HG03097 (cell line): ENCODE measurements around the gene SPATA1.

Experiments
- ATAC-seq: cut with Tn5 transposase; IDR thresholded peaks from one replicate; pipeline ENCODE4 v1.9.1; 2021; ENCODE audit not compliant: unreplicated experiment, low FRiP score

The SPATA1 gene, protein sequence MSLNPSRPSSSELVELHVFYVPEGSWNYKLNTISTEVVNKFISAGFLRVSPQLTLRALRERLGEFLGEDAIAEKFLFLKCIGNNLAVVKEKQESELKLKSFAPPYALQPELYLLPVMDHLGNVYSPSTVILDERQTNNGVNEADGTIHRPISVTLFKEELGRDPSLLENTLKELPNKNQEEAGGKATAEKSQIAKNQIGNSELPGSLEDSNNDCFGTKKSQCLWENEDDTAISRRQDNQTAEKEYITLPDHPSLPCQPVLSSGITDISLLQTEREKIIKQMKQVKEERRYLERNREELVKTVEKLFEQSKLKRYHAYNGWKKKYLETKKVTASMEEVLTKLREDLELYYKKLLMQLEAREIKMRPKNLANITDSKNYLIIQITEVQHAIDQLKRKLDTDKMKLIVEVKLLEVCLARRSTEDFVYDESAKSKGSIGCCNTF

DNA sequence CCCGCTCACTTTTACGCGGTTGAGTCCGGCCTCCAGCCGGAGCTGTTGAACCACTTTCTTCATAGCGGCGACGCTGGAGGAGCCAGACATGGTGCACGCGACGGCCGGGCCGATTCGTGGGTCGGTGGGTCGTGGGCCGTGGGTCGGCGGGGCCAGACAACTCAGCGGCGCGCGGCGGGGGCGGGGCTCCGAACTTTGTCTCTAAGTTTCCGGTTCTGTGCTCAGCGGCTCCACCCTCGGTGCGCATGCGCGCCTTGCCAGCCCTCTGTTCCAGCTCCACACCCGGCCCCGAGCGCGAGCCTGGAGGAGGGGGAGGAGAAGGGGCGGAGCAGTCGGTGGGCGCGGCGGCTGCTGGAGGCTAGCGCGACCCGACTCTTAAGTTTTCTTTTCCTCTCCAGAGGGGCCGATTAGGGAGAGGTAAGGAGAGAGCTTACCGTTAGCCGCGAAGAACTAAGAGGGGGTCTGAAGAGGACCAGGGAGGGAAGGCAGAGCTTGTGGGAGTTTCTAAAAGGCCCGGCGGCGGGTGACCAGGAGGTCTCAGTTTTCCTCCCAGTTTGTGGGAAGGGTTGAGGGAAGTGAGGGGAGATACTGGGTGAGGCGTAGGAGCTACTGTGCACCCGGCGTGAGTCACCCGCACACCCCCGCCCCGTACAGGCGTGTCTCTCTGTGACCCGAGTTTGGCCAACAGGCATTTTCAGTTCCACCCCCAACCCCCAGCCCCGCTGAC lies at the start of gene SPATA1, which contains the start of gene GNG5:
TSS of gene SPATA1 (plus strand) at position 385 of the 727 bp plus-strand sequence. CDS start 9,974 bp downstream, outside the sequence.
TSS of gene GNG5 (minus strand) at position 580 of the 727 bp plus-strand sequence. CDS start at position 90, 490 bp downstream.
- ATAC-seq = peak; percentile 79

DNA sequence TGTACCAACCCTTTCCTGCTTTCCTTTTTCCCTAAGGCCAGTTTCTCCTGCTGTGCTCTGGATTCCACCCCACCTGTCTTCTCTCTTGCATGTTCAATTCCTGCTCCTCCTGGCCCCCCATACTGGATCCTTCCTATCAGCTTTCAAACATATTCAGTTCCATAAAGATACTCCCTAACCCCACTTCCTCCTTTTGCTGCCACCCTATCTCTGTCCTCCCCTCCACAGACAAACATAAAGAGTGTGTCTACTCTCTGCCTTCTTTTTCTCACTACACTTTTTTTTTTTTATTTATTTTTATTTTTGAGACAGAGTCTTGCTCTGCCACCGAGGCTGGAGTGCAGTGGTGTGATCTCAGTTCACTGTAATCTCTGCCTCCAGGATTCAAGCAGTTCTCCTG lies 44.1 kb upstream of the SPATA1 start:
- no peak for ATAC-seq

DNA sequence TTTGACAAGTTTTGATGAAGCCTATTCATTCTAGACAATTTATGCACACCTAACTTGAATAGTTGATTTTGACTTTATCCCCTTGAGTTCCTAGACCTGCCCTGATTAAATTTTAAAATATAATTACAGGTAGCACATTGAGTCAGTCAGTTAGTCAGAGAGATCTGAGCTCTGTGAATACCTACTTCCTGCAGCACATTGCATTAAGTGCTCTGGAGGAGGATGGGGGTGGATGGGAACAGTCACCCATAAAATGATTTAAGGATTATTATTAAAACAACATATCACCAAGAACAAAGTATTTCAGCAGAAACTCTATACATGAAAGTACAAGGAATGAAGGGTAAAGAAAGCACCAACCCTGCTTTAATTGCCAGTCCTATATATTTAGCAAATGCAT lies 38.9 kb upstream of the SPATA1 start:
- no peak for ATAC-seq

DNA sequence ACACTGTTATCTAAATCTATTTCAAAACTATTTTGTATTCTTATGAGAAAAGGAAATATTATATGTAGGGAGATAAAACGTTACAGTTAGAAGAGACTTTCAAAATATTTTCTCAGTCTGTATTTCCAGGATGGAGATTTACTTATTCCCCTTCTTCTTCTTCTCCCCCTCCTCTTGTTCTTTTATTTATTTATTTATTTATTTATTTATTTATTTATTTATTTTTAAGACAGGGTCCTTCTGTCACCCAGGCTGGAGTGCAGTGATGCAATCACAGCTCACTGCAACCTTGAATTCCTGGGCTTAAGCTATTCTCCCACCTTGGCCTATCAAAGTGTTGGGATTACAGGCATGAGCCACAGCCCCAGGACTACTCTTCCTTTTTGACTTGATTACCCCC lies 30.0 kb upstream of the SPATA1 start:
- no peak for ATAC-seq

DNA sequence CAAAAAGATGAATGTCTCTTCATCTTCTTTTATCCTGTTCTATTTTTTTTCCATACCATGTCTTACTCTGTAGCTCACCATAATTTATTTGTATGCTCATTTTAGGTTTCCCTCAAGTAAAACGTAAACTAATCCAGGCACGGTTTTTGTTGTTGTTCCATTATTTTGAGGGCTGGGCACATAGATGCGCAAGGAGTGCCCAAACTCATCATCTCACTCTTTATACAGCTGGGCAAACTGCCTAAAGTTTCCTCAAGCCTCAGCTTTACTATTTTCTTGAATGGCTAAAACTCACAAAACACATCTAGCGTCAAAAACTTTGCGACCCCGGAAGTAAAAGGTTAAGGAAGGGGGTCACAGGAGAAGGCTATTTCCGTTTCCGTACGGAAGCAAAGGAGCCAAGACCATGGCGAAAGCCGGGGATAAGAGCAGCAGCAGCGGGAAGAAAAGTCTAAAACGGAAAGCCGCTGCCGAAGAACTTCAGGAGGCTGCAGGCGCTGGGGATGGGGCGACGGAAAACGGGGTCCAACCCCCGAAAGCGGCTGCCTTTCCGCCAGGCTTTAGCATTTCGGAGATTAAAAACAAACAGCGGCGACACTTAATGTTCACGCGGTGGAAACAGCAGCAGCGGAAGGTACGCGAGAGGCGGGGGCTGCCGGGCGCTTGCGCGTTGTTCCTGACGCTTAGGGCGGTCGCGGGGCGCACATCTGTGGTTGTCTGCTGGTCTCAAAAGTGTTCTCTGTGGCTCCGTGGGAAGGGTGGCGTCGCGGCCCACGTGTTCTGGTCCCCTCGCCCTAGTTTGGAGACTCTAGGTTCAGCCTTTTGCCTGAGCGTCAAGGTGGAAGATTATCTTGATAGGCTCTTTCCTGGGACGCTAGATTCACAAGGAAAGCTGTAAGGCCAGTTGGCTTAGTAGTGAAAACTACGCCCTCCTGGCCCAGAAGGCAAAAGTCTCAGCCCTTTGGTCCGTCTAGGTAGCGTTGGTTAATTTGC lies 27.0 kb upstream of the SPATA1 start, which contains the start of gene RPF1:
TSS of gene RPF1 (plus strand) at position 391 of the 993 bp plus-strand sequence. CDS start at position 407, 16 bp downstream.
- ATAC-seq = peak; percentile 94

DNA sequence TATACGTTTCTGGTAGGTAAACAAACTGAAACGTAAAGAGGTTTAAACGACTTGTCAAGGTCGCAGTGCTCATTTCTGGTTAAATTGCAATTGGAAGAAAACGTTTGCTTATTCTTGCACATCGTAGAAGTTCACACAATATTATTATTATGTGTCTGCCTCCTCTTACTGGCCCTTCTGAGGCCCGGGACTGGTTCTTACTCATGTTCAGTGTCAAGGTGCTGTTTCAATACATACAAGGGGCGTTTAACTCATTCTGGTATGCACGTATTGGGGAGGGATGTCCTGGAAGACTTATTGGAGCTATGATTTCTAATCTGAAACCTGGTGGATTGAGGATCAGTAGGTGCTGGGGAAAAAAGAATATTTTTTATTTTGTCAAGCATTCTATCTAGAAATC lies 26.2 kb upstream of the SPATA1 start:
- no peak for ATAC-seq

DNA sequence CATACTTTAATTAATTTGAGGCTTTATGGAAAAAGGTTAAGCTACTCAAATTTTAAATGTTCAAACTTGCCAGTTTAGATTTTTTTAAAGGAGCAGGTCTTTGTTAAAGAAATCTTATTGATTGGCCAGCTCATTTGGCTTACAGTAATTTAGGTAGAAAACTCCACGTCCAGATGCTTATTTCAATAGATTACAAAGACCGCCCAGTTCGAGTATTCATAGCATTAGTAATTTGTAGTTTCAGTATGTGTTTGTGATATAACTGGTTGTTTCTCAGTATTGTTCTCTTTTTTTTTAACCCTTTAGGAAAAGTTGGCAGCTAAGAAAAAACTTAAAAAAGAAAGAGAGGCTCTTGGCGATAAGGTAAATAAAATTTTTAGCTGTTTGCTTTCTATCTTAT lies 25.5 kb upstream of the SPATA1 start:
- no peak for ATAC-seq

DNA sequence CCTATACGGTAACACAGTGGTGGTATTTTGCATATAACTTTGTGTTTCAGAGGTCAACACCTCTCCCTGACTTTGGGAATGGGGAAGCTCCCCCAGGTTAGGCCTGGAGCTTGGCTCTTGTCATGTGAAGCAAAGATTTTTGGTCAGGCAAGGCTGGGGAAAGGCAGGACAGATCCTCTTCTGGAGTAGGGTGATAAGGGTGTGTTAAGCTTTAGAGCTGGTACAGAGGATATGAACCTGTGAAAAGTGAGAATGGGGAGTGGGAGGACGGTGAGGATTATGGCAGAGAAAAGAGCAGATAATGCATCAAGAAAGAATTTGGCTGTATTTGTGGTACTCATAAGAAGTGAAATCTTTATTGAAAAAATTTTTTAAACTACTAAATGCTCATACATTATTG lies 24.9 kb upstream of the SPATA1 start:
- no peak for ATAC-seq

DNA sequence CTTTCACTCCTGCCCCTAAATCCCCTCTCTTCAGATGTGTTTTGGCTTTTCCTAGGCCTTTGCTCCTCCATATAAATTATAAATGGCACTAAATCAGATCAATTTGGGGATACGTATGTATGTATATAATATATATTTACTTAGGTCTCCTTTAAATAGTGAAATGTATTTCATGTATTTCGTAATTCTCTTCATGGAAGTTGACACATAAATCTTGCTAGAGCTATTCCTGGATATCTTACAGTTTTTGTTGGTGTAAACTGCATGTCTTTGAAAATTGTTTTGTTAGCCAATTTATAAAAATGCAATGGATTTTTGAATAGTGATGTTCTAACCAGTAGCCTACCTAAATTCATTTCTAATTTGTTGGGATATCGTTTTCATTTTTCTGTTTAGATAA lies 18.1 kb upstream of the SPATA1 start:
- no peak for ATAC-seq

DNA sequence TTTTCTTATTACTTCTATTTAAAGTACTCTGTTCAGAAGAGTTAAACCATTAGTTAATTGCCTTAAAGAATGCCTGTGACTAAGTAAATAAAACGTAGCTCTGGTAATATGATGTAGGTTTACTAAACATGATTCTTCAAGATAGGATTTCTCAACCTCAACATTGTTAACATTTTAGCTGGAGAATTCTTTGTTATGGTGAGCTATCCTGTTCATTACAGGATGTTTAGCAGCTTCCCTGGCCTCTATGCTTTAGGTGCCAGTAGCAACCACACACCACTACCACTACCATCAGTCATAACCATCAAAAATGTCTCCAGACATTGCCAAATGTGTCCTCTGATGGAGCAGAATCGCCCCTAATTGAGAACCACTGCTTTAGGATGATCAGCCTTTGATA lies 16.4 kb upstream of the SPATA1 start:
- ATAC-seq = no peak

DNA sequence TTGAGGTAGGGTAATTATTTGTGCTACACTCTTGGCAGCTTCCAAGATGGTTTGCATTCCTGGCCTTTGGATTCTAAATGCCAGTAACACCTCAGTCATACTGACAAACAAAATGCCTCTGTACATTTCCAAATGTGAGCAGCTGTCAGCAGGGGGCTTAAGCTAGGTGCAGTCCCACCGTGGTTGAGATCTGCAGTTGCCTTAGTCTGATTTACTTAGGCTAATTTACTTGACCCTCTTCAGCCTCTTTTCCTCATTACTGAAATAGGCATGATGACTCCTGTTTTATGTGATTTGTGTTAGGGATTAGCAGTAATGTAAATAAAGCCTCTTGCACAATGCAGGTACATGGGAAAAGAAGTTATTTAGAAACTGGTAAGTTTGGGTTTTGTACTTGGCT lies 13.5 kb upstream of the SPATA1 start:
- ATAC-seq = no peak

DNA sequence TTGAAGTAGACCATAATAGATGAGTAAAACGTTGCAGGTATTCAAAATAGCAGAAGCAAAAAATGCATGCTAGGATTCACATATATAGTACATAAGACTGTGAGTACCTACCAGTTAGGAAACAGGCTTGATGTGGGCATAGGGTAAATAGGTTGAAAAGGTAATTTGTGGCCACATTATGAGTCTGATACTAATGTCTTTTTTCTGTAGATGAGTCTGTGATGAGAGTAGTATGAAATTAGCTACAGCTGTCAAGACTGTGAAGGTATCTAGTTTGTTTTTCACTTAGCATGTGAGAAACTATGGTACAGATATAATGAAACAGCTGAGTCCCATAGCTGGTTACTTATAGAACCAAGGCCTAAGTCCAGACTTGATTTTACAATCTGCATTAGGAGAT lies 12.4 kb upstream of the SPATA1 start:
- ATAC-seq = no peak

DNA sequence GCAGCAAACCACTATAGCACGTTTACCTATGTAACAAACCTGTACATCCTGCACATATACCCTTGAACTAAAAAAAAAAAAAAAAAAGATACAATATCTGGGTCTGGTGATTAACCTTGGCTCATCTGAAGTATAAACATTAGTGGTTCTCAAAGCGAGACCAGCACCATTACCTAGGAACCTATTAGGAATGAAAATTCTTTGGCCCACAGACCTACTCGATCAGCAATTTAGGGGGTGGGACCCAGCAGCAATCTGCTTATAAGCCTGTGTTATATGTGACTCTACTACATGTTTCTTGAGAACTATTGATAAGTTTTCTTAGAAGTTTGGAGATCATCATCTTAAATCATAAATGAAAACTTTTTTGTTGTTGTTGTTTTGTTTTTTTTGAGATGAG lies 9.7 kb upstream of the SPATA1 start:
- ATAC-seq = no peak

DNA sequence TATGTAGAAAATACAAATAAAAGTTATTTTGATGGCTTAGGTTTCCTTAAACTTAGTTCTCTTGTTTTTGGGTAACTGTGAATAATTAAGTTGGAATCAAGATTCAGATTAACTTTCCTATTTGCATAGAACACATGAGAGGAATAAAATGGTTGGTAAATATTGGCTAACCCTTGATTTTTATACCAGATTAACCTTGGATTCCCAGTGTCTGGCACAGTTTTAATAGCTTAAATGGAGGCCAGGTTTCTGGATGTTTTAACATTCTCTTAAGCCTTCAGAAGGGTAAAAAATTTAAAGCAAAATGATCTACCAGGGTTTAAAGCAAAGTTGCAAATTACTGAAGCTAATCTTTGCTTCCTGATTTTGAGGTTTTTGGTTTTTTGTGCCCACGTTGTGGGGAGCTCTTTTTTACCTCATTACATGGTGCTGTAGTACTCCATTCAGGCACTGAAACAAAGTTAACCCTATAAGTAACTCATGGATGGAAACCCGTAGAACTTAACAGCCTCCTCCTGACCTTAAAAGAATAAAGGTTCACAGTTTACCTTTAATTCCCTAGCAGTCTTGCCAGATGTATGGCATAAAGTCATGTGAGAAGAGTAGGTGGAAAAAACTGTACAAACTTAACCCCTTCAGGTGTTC lies 8.4 kb upstream of the SPATA1 start:
- no peak for ATAC-seq

DNA sequence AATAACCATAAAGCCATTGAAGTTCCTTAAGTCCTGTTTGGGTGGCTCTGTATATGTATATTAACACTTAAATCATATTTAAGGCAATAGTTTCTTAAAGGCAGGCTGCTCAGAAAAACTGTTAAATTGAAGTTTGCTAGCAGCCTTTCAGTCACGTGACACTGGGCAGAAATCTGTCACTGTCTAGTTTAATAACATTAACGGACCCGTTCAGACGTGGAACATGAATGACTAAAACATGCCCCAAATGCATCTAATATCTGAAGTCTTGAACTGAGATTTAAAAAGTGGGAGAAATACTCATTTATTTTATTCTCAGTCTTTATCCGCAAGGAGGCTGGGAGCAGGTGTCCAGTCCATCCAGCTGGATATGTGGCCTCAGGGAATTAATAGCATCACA lies 3.3 kb upstream of the SPATA1 start:
- no peak for ATAC-seq

DNA sequence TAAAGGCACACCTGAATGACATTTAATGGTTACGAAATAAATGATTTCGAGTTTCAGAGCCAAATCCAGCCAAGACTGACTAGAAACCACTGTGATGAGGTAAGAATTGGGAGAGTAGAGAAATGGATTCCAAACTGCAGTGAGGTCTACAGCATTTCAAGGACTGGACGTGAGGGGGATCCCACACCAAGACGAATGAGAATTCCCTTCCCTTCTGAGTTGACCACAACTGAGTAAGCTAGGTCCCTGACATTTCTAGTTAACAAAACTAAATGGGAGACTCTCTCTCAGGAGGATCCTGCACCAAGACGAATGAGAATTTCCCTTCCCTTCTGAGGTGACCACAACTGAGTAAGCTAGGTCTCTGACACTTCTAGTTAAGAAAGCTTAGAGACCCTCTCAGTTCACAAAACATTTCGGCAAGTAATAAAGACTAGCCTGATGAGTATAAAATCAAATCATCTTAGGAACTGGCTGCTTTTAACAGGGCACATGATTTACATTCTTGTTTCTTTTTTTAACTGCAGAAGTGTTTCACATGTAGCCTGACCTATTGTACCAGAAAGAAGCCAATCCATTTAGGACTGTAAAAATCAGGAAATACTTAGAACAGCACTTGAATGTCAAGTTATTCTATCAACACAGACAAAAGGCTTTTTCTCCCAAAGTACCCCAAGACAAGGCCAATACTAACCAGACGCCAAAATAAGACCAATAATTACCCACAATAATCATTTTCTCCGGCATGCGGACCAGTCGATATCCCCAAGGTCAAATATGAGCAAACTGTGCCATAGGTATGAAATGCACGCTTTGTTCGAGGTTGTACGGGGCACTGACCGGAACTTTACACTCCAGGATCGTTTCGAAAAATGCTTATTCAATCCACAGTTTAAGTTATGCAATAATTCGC lies 1.4 kb upstream of the SPATA1 start:
- no peak for ATAC-seq

DNA sequence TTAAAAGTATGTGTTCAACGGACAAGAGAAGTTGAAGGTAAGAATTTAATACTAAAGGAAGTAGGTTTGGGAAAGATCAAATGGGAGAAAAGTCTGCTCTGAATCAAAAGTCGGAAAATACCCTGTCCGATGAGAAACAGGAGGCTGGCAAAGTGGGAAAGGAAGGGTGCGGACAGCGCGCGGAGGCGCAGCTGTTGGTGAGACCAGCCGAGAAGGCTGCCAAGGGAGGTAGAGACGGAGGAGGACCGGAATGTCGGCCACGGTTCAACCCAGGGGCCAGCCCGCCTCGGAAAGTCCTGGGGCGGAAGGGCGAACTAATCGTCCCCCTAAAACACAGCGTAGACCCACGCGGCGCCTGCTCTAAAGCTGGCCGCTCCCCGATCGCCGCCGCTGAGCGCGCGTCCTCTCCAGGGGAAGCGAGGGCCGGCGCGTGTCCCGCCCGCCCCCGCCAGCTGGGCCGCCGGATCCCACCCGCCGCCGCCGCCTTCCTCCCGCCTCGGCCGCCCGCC lies 639 bp upstream of the SPATA1 start:
- ATAC-seq = peak; percentile 31

DNA sequence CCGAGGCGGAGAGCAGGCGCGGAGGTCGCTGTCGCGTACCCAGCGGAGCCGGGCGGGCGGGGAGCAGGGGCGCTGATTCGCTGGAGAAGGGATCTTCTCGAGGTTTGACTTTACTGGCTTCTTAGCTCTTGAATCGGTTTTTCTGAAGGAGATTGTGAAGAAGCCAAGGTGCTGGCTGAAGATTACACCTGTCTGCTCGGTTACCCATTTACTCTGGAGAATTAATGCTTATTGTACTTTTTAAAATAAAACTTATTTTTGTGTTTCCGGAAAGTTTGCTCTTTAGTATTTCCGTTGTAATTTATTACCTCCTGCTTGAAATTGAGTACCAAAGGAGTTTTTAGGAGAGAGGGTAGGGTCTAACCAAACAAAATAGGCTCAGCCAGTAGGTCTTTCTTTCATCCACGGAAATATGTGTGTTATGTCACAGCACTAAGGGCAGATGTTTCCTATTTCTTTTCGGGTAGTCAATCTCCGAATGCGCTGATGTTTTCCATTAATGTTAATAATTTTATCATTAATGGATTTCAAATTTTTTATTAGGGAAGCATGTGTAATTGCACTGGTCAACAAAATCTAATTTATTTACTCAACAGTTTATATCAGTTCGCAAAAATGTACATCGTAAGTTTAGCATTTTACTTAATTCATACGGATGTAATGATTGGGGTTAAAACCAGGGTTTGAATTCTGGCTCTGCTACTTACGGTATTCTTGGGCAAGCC lies 705 bp downstream of the SPATA1 start:
- ATAC-seq = no peak
